HG03457 (cell line): Measurements from ENCODE around the gene LILRB5.
"Not testable (repeated sequence)": the region's sequence is repeated elsewhere in the genome, so short reads cannot be mapped to it uniquely, and the experiment has no call there.

Experiments
- ATAC-seq: cut with Tn5 transposase; IDR thresholded peaks from one replicate; pipeline ENCODE4 v1.9.1; 2021; ENCODE audit warnings: moderate number of reproducible peaks; ENCODE audit not compliant: unreplicated experiment

LILRB5 gene

DNA sequence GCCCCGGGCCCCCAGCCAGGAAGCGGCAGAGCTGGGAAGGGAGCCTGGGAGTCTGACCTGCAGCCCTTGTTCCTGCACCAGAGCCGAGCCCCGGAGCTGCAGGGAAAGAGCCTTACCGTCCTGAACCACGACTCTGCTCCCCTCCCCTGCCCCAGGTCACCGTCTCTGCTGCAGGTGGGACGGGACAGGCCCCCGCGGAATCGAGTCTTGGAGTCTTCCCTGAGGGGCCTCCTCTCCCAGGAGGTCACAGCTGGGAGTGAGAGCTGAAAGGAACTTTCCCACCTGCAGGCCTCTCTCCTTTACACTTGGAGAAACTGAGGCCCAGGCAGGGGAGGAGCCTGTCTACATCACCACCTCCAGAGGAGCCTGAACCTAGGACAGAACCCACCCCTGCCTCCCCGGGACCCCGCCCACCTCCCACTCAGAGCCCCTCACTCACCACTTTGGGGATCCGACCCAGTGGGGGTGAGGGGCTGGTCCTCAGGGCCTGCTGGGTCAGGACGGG, 20.1 kb upstream of the LILRB5 start:
- ATAC-seq = not testable (repeated sequence)

DNA sequence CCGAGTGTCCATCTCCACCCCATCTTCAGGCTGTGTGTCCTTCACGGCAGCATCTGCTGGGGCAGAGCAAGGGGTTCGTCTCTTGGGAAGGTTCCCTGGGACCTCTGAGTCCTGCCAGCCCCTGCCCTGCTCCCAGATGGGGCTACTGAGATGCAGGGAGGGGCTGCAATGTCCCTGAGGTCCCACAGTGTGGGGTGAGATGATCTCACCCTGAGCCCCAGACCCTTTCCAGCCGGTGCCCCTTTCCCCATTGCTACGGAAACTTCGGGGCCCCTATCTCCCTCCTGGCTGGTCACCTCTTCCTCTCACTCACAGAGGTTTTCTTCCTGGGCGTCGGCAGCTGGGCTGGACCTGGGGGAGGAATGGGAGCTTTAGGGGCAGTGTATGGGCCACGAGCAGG, 18.9 kb upstream of the LILRB5 start:
- no peak for ATAC-seq

DNA sequence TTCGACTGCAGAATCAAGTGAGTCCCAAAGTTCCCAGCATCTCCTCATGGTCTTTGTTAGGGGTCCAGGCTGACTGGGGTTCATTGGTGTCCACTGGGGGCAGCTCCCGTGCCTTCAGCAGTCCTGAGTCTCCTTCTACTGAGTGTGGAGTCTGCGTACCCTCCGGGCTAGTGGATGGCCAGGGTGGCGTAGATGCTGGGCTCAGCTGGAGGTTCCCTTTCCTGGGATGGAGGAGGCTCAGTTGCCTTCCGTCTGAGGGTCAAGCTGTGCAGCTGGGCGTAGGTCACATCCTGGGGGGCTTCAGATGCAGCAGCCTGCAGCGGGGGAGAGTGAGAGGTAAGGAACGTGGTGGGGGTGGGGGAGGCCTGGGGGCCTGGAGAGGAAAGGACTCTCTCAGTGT, 17.4 kb upstream of the LILRB5 start:
- ATAC-seq = not testable (repeated sequence)

DNA sequence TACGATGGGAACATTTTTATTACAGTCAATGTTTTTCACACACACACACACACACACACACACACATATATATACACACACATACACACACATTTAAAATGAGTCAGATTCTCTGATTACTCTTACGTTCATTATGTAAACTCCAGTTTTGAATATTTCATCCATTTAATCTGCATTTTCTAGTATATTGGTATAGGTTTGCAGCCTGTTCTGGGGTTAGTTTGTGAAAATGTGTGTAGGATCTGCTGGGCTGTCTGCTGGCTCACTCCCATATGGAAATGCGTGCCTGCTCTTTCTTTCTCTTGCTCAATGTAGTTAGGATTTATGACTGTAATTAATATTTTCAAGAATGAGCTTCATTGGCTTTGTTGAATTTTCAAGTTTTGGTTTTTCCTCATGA, 16.7 kb upstream of the LILRB5 start:
- ATAC-seq = no peak

DNA sequence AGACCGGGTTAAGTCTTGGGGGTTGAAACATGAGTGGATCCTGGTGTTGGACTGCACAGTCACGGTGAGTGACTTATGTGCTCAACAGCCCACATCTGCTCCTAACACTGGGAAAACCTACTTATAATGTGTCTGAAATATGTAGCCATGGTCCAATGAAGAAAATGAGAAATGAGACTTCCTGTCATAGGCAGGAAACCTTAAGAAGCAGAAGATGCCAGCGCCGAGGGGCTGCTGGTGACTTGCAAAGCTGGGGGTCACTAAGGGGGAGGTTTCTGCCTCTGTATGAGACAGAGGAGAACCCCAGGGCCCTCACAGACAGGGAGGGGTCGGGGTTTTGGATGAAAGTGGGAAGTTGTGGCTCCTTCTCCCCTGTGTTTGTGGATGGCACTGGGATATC, 15.1 kb upstream of the LILRB5 start:
- ATAC-seq = not testable (repeated sequence)

DNA sequence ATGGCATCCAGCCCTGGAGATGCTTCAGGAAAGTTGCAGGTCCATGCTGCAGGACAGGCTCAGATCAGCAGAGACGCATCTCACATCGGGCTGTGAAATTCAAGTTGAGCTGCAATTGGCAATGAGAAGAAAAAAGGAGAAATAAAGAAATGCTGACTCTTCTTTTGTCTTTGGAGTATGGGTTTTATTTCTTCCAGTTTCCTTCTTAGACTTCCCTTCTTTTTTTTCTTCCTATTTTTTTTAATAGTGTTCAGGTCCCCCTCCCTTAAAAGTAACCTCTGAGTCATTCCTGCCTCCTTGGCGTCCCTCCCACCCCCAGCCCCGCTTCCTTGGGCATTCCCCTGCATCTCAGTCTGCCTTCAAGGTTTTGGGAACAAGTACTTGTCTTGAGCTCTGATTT, 14.5 kb upstream of the LILRB5 start:
- ATAC-seq = not testable (repeated sequence)

DNA sequence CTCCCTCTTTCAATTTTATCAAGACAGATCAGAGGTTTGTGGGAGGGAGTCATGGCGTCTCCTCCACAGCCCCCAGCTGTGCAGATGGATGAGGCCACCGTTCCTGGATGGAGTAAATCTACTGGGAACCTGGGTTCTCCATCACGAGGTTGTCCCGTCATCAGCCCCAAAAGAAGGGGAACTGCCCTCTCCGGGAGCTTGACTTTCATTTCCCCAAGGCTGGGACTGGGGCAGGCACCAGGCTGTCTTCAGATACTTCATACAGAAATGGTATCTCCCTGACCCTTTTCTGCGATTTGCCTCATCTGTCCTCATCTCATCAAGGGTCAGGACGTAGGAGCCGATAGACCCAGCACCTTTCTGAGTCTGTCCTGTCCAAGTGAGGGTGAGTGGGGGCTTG, 14.0 kb upstream of the LILRB5 start:
- no peak for ATAC-seq

DNA sequence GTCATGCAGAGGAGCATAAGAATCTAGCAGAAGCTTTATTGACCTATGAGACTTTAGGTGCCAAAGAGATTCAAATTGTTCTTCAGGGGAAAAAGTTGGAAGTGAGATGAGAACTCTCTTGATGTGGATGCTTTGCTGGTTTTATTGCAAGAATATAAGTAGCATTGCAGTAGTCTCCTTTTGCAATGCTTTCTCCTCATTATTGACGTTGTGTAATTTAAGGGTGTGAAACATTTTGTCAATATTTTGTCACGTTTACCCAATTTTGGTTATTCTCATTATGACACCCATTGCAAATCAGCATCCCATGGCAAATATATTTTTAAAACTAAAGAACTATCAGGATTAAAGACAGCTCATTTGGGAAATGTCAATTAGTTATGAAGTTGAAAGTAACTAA, 11.9 kb upstream of the LILRB5 start:
- ATAC-seq = no peak

DNA sequence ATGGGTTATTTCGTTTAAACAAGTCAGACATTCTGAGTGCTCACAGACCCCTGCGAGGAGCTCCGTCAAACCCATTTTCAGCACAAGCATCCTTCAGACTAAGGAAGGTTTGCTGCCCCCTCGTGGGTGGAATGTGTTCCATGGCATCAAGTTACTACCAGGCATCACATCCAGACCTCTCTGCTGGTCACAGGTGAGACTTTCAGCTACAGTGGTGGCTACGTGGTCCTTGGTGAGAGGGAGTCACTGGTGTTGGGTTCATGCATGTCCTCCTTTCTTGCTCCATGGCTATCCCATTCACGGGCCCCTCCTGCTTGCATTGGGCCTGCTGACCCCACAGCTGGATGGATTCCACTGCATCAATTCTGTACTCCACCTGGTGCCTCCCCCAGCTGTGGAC, 9.1 kb upstream of the LILRB5 start:
- ATAC-seq = no peak

DNA sequence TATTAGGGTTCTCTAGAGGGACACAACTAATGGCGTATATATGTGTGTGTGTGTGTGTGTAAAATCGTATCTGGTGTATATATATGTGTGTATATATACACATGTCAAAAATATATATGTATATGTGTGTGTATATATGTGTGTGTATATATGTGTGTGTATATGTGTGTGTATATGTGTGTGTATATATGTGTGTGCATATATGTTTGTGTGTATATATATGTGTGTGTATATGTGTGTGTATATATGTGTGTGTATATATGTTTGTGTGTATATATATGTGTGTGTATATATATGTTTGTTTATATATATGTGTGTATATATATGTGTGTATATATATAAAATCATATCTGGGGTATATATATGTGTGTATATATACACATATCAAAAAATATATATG, 5.4 kb upstream of the LILRB5 start:
- no peak for ATAC-seq

DNA sequence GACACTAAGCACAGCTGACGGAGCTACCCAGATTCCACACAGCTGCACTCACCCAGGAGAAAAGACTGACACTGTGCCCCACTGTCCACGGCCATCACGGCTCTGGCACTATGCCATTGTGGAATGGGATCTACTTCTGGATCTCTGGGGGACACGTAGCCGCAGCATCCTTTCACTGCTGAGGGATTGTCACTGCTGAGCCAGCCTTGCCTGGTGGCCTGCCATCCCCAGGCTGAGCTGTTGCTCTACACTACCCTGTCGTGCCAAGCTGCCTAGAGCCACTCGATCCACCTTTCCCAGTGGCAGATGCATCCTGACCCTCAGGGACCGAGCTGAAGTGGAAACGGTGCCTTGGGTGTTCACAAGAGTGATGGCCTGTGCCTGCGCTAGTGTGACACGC, 5.0 kb upstream of the LILRB5 start:
- ATAC-seq = no peak

DNA sequence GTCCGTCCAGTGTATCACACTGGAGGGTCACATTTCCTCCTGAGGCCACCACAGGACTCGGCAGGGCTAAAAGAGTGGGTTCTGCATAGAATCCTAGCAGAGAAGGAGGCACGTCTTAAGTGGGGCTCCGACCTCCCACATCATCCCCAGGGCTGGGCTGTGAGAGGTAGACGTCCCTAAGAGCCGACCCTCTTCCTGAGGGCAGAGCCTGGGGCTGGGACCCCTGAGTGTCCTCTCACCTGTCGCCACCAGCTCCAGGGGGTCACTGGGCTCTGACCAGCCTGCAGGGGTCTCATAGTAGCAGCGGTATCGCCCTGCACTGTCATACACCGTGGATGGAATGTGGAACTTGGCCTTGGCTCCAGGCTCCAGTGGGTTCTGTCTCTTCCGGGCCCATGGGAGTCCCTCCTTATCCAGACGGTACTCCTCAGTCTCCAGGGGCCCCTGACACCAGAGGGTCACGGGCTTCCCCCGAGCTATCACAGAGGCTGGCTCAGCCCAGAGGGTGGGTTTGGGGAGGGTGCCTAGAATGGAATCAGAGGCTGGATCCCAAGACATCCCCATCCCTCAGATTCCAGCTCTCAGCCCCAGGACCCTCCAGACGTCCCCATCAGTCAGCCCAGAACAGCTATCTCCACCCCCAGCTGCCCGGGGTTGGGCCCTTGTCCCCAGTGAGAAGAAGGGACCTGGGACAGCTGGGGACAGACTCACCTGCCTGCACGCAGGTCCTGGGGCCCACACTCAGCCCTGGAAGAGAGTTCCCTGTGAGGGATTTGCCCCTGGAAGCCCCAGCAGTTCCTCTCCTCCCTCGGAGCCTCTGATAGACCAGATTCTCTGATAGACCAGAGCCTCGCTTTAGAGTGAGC, 590 bp downstream of the LILRB5 start:
- ATAC-seq = no peak

DNA sequence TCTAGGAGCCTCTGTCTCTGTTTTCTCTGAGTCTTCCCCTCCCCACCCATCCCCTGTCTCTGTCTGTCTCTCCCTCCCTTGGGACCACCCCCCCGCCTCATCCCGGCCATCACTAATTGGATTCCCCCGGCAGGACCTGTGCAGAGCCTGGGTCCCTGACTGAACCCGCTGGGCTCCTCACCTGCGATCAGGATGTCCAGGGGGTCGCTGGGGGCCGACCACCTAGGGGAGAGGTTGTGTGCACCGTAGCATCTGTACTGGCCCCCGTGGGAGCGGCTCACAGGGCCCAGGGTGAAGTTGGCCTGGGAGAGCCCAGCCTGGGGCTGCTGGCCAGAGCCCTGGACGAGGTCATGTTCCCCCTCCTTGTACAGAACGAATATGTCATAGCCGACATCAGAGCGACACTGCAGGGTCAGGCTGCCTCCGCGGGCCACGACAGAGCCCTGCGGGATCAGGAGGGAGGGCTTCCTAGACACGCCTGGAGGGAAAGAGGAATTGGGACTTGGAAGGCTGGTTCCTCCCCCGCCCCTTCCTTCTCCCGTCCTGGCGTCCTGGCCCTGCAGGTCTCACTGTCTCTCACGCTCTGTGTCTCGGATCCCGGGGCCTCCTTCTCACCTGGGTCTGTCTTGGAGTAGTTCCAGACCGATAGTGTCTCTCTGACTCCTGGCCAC, 1.8 kb downstream of the LILRB5 start:
- no peak for ATAC-seq

DNA sequence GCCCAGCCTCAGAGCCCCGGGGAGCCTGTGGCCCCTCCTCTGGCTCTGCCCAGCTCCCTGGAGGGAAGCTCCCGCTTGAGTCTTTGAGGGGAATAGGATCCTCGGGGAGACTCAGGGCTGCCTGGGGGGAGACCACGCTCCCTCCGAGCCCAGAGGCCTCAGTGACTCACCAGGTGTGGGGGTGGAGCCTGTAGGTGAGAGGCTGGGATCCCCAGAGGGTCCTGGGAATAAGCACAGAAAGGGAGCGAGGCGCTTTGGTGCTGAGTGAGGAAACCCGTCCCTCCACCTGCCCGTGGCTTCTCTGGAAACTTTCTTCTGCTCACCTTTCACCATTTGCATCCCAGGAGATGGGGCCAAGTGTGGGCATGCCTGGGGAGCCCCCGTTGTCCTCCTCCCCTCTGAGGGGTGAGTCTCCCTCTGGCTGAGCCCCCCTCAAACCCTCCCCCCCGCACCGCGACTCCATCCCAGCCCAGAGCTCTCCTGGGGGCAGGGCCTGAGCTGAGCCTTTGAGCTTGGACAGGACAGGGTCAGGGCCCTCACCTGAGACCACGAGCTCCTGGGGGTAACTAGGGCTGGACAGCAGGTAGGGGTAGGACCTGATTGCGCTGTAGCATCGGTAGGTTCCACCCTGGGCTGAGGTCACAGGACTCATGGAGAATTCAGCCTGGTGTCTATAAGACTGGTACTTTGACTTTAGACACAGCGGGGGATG, 2.7 kb downstream of the LILRB5 start:
- ATAC-seq = no peak

DNA sequence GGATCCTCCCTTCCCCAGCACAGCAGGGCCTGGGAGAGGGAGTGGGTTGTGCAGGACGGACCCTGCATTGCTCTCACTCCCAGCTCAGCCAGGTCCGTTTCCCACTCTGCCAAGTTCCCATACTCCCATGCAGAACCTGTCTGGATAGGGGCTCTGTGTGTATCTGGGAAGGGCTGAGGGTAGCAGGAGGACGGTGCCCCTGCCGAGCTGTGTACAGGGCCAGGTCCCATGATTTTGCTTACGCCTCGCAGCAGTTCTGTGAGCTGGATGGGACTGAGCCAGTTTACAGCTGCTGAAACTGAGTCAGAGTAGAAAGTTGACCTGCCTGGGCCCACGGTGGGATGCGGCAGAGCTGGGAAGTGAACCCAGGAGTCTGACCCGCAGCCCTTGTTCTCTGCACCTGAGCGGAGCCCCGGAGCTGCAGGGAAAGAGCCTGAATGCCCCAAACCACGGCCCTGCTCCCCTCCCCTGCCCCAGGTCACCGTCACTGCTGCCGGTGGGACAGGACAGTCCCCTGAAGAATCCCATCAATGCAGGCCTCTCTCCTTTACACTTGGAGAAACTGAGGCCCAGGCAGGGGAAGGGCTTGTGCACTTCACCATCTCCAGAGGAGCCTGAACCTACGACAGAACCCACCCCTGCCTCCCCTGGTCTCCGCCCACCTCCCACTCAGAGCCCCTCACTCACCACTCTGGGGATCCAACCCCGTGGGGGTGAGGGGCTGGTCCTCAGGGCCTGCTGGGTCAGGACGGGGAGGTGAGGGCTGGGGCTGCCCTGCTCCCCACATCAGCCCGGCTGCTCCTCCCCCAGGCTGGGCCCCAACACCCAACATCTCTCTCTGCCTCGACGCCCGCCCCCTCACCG, 3.5 kb downstream of the LILRB5 start:
- ATAC-seq = no peak

DNA sequence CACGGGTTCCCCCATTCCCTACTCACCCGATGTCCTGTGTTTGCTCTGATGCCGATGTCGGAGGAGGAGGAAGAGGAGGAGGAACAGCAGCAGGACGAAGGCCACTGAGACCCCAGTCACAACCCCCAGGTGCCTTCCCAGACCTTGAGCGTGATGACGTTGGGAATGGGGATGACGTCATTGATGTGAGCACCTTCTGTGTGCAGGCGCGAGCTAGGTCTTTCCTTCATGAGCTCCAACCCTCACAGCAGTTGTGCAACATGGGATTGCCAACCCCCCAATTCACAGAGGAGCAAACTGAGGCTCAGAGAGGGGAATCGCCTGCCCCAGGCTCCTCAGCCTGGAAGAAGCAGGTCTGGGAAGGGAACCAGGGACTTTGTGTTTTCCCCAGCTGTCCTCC, 4.2 kb downstream of the LILRB5 start:
- no peak for ATAC-seq

DNA sequence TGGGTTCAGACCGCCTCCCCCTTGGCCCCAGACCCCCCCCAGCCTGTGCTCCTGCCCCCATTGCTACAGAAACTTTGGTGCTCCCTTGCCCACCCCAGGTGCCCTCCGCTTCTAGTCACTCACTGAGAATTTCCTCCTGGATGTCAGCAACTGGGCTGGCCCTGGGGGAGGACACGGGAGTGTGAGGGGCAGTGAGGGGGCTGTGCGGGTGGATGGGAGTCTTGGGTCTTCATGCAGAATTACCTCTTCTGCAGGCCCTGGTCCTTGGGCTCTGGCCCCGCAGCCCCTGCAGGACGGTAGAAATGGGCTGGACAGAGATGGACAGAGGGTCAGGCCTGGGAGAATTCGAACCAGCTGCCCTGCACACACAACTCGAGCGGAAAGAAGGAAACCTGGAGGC, 4.8 kb downstream of the LILRB5 start:
- ATAC-seq = no peak

DNA sequence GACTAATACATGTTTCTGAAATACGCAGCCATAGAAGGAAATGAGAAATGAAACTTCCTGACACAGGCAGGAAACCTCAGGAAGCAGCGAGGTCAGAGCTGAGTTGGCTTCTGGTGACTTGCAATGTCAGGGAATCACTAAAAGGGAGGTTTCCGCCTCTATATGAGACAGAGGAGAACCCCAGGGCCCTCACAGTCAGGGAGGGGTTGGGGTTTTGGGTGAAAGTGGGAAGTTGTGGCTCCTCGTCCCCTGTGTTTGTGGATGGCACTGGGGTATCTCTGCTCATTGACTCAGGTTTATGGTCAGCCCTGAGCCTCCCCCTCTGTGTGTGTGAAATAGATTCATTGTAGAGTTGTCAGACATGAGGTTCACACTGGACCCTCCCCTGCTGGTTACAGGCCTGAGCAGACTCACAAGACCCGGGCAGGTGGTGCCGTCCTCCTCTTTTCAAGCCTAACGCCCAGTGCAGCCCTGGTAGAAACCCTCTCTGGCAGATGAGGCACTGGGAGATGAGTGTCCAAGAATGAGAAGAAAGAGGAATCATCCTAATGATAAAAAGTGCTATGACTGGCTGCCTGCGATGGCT, 9.0 kb downstream of the LILRB5 start:
- no peak for ATAC-seq

DNA sequence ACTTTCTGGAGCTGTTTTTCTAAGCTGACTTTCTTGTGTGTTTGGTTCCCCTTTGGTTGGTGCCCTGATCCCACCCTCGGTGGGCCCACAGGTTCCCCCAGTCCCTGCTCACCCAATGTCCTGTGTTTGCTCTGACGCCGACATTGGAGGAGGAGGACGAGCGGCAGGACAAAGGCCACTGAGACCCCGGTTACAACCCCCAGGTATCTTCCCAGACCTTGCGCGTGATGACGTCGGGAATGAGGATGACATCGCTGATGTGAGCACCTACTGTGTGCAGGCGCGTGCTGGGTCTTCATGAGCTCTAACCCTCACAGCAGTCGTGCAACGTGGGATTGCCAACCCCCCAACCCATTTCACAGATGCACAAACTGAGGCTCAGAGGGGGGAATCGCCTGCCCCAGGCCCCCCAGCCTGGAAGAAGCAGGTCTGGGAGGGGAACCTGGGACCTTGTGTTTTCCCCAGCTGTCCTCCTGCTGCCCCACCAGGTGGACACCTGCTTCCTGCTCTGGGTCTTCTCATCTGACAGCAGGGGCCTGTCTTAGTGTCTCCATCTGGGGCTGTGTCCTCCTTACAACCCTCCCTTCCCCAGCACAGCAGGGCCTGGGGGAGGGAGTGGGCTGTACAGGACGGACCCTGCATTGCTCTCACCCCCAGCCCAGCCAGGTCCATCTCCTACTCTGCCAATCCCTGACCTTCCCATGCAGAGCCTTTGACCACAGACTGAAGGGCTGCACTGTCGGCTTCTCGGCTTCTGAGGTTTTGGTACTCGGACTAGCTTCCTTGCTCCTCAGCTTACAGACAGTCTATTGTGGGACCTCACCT, 9.8 kb downstream of the LILRB5 start:
- no peak for ATAC-seq

DNA sequence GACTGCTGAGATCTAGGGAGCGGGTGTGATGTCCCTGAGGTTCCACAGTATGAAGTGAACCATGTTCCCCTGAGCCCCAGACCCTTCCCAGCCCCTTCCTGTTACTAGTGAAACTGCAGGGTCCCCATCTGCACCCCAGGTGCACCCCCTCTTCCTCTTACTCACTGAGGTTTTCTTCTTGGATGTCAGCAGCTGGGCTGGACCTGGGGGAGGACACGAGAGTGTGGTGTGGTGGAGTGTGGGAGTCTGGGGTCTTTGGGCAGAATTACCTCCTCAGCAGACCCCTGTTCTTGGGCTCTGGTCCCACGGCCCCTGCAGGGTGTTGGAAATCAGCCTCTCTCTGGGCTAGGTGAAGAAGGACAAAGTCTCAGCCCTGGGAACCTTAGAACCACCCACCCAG, 11.1 kb downstream of the LILRB5 start:
- ATAC-seq = no peak
